SK-N-SH treated with all-trans-retinoic acid at 6 μM for 48 hours (cell line): Measurements from ENCODE around the gene TCF12.

ENCODE experiments used
- ARNTL ChIP-seq: fragments of 450-650 bp; formaldehyde crosslinking; IDR thresholded peaks from 2 replicates; pipeline ENCODE4 v1.5.0; 2020; ENCODE audit warnings: low read depth, mild to moderate bottlenecking, moderate library complexity, borderline replicate concordance
- GLIS3 ChIP-seq: fragments of 250-450 bp; sonication (Bioruptor Pico); IDR thresholded peaks from 2 replicates; pipeline ENCODE4 v1.5.0; 2020; ENCODE audit warnings: mild to moderate bottlenecking, moderate library complexity
- SNAI2 ChIP-seq: fragments of 250-450 bp; sonication (Bioruptor Pico); IDR thresholded peaks from 2 replicates; pipeline ENCODE4 v1.5.0; 2020; ENCODE audit warnings: mild to moderate bottlenecking, moderate library complexity
- ZC3H10 ChIP-seq: fragments of 250-450 bp; sonication (Bioruptor Pico); IDR thresholded peaks from 2 replicates; pipeline ENCODE4 v1.5.1; 2021; ENCODE audit warnings: mild to moderate bottlenecking, moderate library complexity
- ZFP3 ChIP-seq: fragments of 250-450 bp; sonication (Bioruptor Pico); IDR thresholded peaks from 2 replicates; pipeline ENCODE4 v1.5.0; 2020; ENCODE audit warnings: mild to moderate bottlenecking, moderate library complexity
- ZFP30 ChIP-seq: fragments of 450-650 bp; formaldehyde crosslinking; IDR thresholded peaks from 2 replicates; pipeline ENCODE4 v1.5.0; 2022; ENCODE audit warnings: mild to moderate bottlenecking, moderate library complexity
- ZNF565 ChIP-seq: fragments of 450-650 bp; formaldehyde crosslinking; conservative IDR thresholded peaks from 2 replicates; pipeline ENCODE4 v1.5.0; 2020; ENCODE audit warnings: low read depth, mild to moderate bottlenecking, moderate library complexity
- ZNF70 ChIP-seq: fragments of 450-650 bp; formaldehyde crosslinking; IDR thresholded peaks from 2 replicates; pipeline ENCODE4 v1.5.0; 2020; ENCODE audit warnings: mild to moderate bottlenecking, moderate library complexity
- TF ChIP-seq, protein P1 (sequence below): fragments of 250-450 bp; sonication (Bioruptor Pico); IDR thresholded peaks from 2 replicates; pipeline ENCODE4 v1.8.0; 2020; ENCODE audit warnings: mild to moderate bottlenecking, moderate library complexity, borderline replicate concordance

GRCh38 chr15:57307527-57308169 is 389.2 kb downstream of the TCF12 start:
- TF ChIP-seq GLIS3 (CRISPR knock-in tag) = no peak
- TF ChIP-seq ZNF565 = no peak
- no peak for TF ChIP-seq ZC3H10 (CRISPR knock-in tag)
- TF ChIP-seq SNAI2 (CRISPR knock-in tag) = no peak
- TF ChIP-seq ZFP3 (CRISPR knock-in tag) = no peak
- TF ChIP-seq, protein P1, sequence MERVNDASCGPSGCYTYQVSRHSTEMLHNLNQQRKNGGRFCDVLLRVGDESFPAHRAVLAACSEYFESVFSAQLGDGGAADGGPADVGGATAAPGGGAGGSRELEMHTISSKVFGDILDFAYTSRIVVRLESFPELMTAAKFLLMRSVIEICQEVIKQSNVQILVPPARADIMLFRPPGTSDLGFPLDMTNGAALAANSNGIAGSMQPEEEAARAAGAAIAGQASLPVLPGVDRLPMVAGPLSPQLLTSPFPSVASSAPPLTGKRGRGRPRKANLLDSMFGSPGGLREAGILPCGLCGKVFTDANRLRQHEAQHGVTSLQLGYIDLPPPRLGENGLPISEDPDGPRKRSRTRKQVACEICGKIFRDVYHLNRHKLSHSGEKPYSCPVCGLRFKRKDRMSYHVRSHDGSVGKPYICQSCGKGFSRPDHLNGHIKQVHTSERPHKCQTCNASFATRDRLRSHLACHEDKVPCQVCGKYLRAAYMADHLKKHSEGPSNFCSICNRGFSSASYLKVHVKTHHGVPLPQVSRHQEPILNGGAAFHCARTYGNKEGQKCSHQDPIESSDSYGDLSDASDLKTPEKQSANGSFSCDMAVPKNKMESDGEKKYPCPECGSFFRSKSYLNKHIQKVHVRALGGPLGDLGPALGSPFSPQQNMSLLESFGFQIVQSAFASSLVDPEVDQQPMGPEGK (CRISPR knock-in tag) = no peak
- TF ChIP-seq ZFP30 (CRISPR knock-in tag) = no peak
- TF ChIP-seq ZNF70 (CRISPR knock-in tag) = no peak
- TF ChIP-seq ARNTL (CRISPR knock-in tag) = no peak
